GM19351 (cell line): Measurements from ENCODE around the gene MSTO1.
A peak's percentile ranks its signal among the peaks of the same experiment; 100 is the strongest.
"Not testable (repeated sequence)": the region's sequence is repeated elsewhere in the genome, so short reads cannot be mapped to it uniquely, and the experiment has no call there.

Experiments
- ATAC-seq: cut with Tn5 transposase; IDR thresholded peaks from one replicate; pipeline ENCODE4 v1.9.1; 2021; ENCODE audit warnings: mild to moderate bottlenecking, moderate library complexity; ENCODE audit not compliant: unreplicated experiment

The MSTO1 gene

DNA sequence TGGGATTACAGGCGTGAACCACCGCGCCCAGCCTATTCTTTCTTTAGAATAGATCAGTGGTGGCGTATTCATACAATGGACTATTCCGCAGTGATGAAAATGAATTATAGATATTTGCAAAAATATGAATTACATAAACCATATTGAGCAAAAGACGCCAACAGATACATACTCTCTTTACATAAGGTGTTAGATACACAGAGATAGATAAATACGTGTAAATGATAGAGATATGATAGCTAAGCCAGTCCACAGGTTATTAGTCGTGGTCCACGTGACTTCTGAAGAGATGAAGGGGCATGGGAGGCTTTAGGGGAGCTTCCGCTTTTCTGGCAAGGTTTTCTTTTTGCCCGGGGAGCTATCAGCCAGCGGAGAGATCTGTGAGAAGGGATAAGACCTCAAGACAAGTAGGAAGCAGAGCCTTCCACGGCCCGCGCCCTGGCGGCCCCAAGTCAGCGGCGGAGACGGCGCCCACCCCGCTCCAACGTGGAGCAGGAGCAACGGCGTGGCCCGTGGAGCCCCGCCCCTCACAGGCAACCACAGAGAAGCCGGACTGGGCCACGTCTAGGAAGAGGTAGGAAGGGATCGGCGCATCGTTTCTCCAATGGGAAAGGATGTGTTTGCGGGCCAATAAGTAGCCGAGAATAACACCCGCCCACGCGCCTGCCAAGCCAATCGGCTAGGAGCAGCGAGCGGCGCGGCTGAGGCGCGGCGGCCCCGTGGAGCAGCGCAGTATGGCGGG, at the start of gene MSTO1:
TSS of gene MSTO1 (plus strand) at position 704 of the 742 bp plus-strand sequence. CDS start at position 735, 31 bp downstream.
- peak; percentile 87 for ATAC-seq

DNA sequence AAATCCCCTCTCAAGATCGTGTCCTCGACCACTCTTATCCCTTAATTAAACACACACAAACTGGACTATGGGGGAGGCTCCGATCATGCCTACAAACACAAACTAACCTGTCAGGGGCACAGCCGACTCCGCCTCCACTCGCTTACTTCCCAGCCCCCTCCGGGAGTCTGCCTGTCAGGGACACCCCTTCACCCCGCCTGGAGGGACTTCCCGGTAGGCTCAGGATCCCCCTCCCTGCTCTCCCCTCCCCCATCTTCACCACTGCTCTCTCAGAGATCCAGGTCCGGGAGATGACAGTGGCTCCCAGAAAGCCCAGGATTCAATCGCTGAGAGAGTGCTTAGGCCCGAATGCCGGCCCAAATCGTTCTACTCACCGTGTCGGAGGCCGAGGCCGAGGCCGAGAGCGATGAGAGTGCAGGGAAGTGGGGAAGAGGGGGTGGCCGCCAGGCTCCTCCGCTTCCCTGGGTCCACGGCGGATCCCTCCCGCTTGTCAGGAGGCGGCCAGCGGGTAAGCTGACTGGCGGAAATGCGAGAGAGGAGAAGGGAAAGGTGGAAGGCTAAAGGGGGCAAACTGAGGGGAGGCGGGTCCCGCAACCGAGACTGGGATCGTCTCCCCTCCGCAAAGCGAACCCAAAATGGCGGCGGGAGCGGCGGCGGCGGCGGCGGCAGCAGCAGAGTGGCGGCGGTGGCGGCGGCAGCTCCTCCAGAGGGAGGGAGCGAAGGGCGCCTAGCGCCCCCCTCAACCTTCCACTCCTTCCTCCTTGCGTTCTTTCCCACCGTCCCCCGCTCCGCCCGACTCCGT, 48.0 kb upstream of the MSTO1 start:
- ATAC-seq, result peak; percentile 19

DNA sequence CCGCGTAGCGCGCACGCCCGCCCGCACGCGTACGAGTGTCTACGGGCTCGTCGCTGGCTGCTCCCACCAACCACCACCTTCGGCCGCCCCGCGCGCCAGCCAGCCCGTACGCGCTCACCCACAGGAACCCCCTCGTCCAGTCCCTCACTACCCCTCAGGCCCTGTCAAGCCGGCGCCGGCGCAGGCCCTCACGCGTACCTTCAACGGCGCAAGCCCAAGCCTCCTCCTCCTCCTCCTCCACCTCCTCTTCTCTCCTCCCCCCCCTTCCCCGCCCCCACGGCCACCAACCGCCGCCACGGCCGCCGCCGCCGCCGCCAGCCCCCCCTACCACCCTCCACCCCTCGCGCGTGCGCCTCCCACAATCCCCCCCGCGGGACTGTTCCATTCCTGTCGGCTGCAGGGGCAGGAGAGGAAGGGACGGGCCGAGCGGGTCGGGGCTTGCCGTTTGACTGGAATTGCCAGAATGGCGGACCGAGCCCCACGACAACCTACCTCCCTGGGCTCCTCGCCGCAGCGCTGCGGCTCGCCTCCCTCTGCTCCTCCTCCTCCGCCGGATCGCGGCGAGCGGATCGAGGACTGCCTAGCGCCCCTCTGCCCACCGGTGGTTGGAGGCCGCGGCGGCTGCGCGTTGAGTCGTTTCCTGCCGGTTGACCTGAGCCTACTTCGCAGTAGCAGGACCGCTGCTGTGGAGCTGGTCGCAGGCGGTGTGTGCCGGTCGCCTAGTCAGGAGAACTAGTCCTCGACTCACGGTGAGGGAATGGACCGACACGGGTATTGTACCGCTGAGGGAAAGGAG, 47.2 kb upstream of the MSTO1 start, which contains the start of gene ASH1L:
TSS of gene ASH1L (minus strand) at position 223 of the 796 bp plus-strand sequence. CDS start 41,284 bp downstream, outside the sequence.
- ATAC-seq, result peak; percentile 75

GRCh38 chr1:155563377-155564022, 46.5 kb upstream of the MSTO1 start:
- peak; percentile 5 for ATAC-seq

GRCh38 chr1:155569988-155570592, 39.9 kb upstream of the MSTO1 start:
- no peak for ATAC-seq

- no peak for ATAC-seq
Measured at GRCh38 chr1:155570593-155570990, 39.4 kb upstream of the MSTO1 start.

GRCh38 chr1:155574077-155574476, 35.9 kb upstream of the MSTO1 start:
- no peak for ATAC-seq

- not testable (repeated sequence) for ATAC-seq
Measured at GRCh38 chr1:155575608-155576007, 34.4 kb upstream of the MSTO1 start.

- ATAC-seq, result not testable (repeated sequence)
Measured at GRCh38 chr1:155583846-155584245, 26.2 kb upstream of the MSTO1 start.

DNA sequence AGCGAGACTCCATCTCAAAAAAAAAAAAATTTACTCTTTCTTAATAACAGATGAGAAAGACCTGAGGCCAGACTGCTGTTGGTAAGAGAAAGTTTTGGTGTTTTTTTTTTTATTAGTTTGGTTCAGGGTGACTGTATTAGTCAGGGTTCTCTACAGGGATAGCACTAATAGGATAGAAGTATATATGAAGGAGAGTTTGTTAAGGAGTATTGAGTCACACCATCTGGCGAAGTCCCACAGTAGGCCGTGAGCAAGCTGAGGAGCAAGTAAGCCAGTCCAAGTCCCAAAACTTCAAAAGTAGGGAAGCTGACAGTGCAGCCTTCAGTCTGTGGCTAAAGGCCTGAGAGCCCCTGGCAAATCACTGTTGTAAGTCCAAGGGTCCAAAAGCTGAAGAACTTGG, 20.7 kb upstream of the MSTO1 start:
- not testable (repeated sequence) for ATAC-seq

DNA sequence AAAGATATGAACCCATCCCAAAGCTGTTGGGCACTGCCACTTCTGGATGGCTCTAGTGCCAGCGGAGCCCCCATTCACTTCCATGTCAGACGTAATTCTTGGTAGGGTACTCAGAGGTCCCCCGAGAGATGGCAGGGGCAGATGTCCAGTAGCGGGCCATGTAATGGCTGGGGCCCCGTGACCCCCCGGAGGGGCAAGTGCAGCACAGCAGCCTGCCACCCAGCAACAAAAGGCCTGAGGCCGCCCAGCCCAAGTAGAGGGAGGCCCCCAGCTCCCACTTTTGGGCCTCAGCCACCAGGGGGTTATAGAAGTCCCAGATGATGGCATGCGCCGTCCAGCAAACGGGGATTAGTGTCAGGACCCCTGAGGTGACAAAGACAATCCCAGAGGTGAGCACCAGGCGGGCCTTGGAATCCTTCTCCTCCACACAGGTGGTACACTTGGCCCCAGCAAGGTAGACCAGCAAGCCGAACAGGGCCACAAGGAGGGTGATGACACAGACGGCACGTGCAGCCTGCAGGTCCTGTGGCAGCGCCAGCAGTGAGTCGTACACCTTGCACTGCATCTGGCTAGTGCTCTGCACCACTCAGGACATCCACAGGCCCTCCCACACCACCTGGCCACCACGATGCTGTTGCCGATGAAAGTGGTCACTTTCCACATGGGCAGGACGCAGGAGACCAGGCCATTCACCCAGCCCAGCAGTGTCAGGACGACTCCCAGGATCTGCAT, 19.3 kb upstream of the MSTO1 start:
- not testable (repeated sequence) for ATAC-seq

DNA sequence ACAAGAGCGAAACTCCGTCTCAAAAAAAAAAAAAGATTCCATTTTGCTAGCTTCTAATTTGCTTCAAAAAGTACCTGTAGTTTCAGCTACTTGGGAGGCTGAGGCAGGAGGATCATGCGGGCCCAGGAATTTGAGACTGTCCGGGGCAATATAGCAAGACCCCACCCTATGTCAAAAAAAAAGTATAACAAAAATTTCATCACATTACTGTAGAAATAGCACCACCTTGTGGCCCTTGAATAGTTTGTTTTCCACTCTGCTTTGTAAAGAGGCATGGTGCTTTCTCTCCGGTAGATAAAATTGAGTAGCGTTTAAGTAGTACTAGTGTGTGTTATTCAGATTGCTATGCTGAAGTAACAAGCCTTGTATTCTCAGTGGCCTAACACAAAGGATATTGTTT, 18.2 kb upstream of the MSTO1 start:
- no peak for ATAC-seq

- not testable (repeated sequence) for ATAC-seq
Measured at GRCh38 chr1:155595877-155596474, 14.0 kb upstream of the MSTO1 start.

DNA sequence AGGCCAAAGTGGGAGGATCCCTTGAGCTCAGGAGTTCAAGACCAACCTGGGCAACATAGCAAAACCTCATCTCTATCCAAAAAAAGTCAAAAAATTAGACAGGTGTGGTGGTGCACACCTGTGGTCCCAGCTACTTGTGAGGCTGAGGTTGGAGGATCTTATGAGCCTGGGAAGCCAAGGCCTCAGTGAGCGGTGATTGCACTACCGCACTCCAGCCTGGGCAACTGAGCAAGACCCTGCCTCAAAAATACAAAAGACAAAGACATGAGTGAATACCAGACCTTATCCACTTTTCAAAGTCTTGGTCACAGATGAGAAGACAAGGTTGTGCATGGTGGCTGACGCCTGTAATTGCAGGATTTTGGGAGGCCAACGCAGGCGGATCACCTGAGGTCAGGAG, 13.2 kb upstream of the MSTO1 start:
- ATAC-seq, result no peak

- no peak for ATAC-seq
Measured at GRCh38 chr1:155598842-155599331, 11.1 kb upstream of the MSTO1 start.

- ATAC-seq, result not testable (repeated sequence)
Measured at GRCh38 chr1:155599828-155600572, 10.0 kb upstream of the MSTO1 start.

GRCh38 chr1:155607708-155608107, 2.3 kb upstream of the MSTO1 start:
- ATAC-seq, result no peak

- ATAC-seq, result no peak
Measured at GRCh38 chr1:155608888-155609225, 1.2 kb upstream of the MSTO1 start.
